Measurements from ENCODE around the gene SEMA6D. TPM values are rescaled to one million over a fixed set of nuclear protein-coding genes. Genes with fewer than 3 reads are reported as not detected.
A peak's percentile ranks its signal among the peaks of the same experiment; 100 is the strongest.

Gene SEMA6D
- total and polyA plus RNA-seq, 7 donors: 2.4 to 12.5 (median 6.4) TPM

DNA sequence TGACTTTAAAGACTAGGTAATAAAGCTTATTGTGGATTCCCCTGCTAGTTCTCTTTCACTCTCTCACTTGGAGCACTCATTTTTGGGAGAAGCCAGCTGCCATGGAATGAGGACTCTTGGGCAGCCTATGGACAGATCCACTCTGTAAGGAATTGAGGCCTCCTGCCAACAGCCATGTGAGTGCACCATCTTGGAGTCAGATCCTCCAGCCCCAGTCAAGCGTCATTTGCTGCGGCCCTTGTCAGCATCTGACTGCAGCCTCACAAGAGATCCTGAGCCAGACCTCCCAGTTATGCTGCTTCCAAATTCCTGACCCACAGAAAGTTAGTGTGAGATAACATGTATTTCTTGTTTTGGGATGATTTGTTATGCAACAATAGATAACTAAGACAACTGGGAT, 101.9 kb downstream of the SEMA6D start:
- intact Hi-C loops (cut with DNase I): no loop called here
- Histone ChIP-seq H3K36me3 (no peaks in the 10 kb centered on the region), H3K9me3 (no peaks in the 10 kb centered on the region), H3K4me1 (peaks cover 0 to 23% (median 6%) of the 10 kb centered on the region in 4 donors), H3K27ac (no peak overlapping the region), H3K4me3 (no peak overlapping the region), H3K27me3 (no peaks in the 10 kb centered on the region)
- DNase-seq: no peak
- WGBS, 2 donors: 95 to 98% methylated on average over 2 of the region's 2 CpGs
- no peak for TF ChIP-seq EP300 (IDR thresholded peaks at IDR 0.05)
- no peak for TF ChIP-seq CTCF (IDR thresholded peaks at IDR 0.05)
- TF ChIP-seq POLR2A (IDR thresholded peaks at IDR 0.05): no peak
- no peak for TF ChIP-seq POLR2AphosphoS5 (IDR thresholded peaks at IDR 0.05)

DNA sequence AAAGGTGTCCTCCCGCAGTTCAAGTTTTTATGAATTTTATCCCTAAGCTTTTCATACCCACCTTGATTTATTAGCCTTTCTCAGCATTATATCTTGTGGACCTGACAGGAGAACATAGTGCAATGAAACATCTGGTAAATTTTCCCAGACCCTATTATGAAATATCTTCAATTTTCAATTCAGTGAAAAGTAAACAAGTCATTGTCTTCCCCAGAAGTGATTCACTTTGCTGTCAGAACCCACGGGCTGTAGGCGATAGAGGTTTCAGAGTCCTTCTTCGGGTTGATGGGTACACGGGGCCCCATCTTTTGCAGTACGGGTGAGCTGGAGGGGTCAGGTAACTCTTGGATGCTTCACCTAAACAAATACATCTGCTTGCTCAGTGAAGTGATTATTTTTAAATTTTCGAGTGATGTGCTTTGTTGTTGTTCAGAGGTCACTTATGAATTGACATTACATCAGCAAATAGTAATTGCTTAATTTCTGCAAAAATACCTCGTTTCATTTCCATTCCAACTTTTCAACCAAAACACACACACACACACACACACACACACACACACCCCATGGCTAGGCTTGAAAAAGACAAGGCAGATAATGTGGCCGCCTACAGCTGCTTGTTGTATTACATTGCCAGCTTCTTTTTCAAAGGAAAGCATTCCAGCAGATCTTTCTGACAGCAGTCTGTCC, 102.9 kb downstream of the SEMA6D start:
- no peak overlapping the region for H3K4me3 ChIP-seq
- H3K27ac ChIP-seq: no peak overlapping the region
- peaks cover 0 to 23% (median 6%) of the 10 kb centered on the region in 4 donors for H3K4me1 ChIP-seq
- DNase-seq: no peak
- intact Hi-C loops (cut with DNase I): no loop called here
- WGBS, 2 donors: 79 to 83% methylated on average over 9 of the region's 9 CpGs
- no peaks in the 10 kb centered on the region for H3K36me3 ChIP-seq
- TF ChIP-seq POLR2A (IDR thresholded peaks at IDR 0.05) (no peak), CTCF (IDR thresholded peaks at IDR 0.05) (no peak), POLR2AphosphoS5 (IDR thresholded peaks at IDR 0.05) (peak in 1 of 4 donors; percentile 52), EP300 (IDR thresholded peaks at IDR 0.05) (no peak)
- H3K9me3 ChIP-seq: no peaks in the 10 kb centered on the region
- H3K27me3 ChIP-seq: no peaks in the 10 kb centered on the region

DNA sequence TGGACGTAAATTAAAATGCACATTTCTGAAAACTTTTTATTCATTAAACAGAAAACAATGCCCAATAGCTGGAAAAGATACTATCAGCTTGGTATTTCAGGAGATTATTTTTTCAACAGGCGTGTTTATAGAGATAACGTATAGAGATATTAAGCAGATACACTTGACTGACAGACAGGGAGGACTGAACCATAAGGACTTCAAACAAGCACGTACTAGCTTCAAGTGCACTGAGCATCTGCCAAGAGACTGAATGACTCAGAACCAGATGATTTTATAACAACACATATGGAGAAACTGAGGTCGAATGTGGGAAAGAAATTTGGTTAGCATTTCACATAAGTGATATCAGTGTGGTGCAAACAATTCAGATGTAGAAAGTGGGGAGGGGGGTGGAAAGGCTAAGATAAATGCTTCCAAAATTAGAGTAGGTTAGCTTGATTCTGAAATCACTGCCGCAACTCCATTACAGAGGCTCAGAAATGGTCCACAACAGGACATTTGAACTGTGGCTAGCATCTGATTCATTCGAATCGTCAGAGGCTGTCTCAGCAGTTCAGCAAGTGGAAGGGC, 103.5 kb downstream of the SEMA6D start:
- DNase-seq: no peak
- Histone ChIP-seq H3K27me3 (no peaks in the 10 kb centered on the region), H3K4me3 (no peak overlapping the region), H3K36me3 (no peaks in the 10 kb centered on the region), H3K4me1 (peaks cover 0 to 23% (median 6%) of the 10 kb centered on the region in 4 donors), H3K9me3 (no peaks in the 10 kb centered on the region), H3K27ac (no peak overlapping the region)
- intact Hi-C loops (cut with DNase I): no loop called here
- WGBS, 2 donors: 74 to 75% methylated on average over 8 of the region's 8 CpGs
- TF ChIP-seq CTCF (IDR thresholded peaks at IDR 0.05): no peak
- TF ChIP-seq POLR2A (IDR thresholded peaks at IDR 0.05): no peak
- TF ChIP-seq EP300 (IDR thresholded peaks at IDR 0.05): no peak

DNA sequence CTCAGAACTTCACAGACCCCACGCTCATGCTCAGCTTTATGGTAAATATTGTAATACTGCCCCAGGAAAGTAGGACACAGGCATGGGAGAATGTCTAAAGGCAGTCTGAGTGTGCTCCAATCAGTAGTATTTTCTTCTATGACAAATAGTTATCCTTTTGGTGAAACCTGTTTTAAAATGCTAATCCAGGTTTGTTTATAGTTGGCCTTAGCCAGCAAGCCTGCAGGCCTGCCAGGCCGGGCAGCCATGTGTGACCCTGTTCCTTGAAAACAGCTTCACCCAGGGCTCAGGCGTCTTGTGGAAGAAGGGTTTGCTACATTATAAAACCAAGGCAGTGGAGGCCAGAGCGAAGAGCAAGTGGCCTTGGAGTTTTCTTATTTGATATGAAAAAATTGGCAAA, 104.7 kb downstream of the SEMA6D start:
- H3K27me3 ChIP-seq: no peaks in the 10 kb centered on the region
- H3K27ac ChIP-seq: no peak overlapping the region
- DNase-seq: no peak
- H3K9me3 ChIP-seq: no peaks in the 10 kb centered on the region
- WGBS, 2 donors: 88 to 89% methylated on average over 4 of the region's 4 CpGs
- H3K4me1 ChIP-seq: peaks cover 0 to 23% (median 6%) of the 10 kb centered on the region in 4 donors
- TF ChIP-seq POLR2AphosphoS5 (IDR thresholded peaks at IDR 0.05) (no peak), EP300 (IDR thresholded peaks at IDR 0.05) (no peak), CTCF (IDR thresholded peaks at IDR 0.05) (no peak), POLR2A (IDR thresholded peaks at IDR 0.05) (no peak)
- intact Hi-C loops (cut with DNase I): no loop called here
- no peaks in the 10 kb centered on the region for H3K36me3 ChIP-seq
- H3K4me3 ChIP-seq: no peak overlapping the region

Measured in sigmoid colon (tissue), 7 donors.